Prostate gland (tissue), 2 donors: ENCODE results near the gene HBA1.

Experiments
- CTCF ChIP-seq, 4 experiments: fragments of 200-600 bp in 2 of 4; fragments of 450-650 bp in 2 of 4; sonication (generic) in 2 of 4; IDR thresholded peaks; 1 replicate in 3 of 4; 2 replicates in 1 of 4; pipeline ENCODE4 v1.5.1; 2016 to 2019; ENCODE audit warnings: antibody characterized with exemption in 4 of 4, mild to moderate bottlenecking in 2 of 4, moderate library complexity in 2 of 4
- POLR2A ChIP-seq: fragments of 450-650 bp; IDR thresholded peaks from one replicate; pipeline ENCODE4 v1.6.1; 2016; ENCODE audit warnings: antibody characterized with exemption, mild to moderate bottlenecking

- TF ChIP-seq POLR2A (no peak), CTCF (IDR thresholded peaks at IDR 0.05) (no peak)
These were observed 18.0 kb downstream of the HBA1 start for GRCh38 chr16:194516-194915.
